D721Med (cell line): ENCODE data around the gene PSMD13.

ENCODE experiments used
- DNase-seq: peaks from one replicate; pipeline ENCODE4 v3.0.0; 2011; ENCODE audit warnings: low spot score; ENCODE audit not compliant: insufficient read length
- FAIRE-seq: peaks from 2 replicates; lab custom pipeline; 2011; peaks lifted over from hg19 to GRCh38; lab: Jason Lieb, UNC
- TF ChIP-seq, protein P1 (sequence below): IDR thresholded peaks from 2 replicates; pipeline ENCODE4 v1.5.1; 2012; ENCODE audit warnings: mild to moderate bottlenecking, control low read depth; ENCODE audit not compliant: insufficient read depth; ENCODE audit errors: missing control alignments

Gene PSMD13

DNA sequence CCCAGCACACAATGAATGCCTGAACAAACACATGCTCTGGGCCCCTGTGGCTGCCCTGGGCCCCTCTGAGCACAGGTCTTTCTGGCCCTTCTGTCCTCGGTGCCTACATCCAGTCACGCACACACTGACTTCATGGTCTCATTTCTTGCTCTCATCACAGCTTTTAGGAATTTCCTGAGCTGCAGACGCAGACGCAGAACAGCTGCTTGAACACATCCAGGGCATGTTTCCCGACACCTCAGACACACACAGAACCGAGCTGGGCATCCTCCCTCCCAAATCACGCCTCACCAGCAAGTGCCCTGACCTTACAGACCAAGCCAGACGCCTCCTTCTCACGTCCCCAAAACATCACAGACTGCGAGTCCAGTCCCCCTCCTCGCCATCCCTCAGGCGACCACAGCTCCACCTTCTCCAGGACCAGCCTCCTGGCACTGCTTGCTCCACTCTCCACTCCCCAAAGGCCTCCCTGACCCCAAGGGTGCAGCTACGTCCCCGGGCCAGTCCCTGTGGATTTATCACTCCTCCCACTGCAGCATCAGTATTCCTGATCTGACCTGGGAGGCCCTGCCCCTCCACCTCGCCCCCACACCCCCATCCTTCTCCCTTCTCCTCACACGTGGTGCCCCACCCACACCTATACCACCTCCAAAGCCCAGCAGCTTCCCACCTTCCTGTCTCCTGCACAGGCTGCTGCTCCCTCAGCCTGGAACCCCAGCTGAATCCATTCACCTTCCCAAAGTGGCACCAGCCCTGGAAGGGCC is 13.6 kb upstream of the PSMD13 start:
- DNase-seq: no peak
- no peak for FAIRE-seq
- TF ChIP-seq, protein P1, sequence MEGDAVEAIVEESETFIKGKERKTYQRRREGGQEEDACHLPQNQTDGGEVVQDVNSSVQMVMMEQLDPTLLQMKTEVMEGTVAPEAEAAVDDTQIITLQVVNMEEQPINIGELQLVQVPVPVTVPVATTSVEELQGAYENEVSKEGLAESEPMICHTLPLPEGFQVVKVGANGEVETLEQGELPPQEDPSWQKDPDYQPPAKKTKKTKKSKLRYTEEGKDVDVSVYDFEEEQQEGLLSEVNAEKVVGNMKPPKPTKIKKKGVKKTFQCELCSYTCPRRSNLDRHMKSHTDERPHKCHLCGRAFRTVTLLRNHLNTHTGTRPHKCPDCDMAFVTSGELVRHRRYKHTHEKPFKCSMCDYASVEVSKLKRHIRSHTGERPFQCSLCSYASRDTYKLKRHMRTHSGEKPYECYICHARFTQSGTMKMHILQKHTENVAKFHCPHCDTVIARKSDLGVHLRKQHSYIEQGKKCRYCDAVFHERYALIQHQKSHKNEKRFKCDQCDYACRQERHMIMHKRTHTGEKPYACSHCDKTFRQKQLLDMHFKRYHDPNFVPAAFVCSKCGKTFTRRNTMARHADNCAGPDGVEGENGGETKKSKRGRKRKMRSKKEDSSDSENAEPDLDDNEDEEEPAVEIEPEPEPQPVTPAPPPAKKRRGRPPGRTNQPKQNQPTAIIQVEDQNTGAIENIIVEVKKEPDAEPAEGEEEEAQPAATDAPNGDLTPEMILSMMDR: no peak

DNA sequence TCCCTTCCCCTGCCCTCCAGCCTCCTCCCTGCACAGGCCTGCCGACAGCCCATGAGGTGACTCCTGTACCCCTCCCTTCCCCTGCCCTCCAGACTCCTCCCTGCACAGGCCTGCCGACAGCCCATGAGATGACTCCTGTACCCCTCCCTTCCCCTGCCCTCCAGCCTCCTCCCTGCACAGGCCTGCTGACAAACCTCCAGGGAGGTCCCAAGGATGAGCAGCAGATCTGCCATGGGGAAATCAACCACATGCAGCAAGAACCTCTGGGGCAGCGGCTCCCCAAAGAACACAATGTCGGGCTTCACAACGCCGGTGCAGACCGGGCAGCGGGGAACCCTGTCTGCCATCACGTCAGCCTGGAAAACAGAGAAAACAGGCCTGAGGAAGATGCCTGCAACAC is 12.9 kb upstream of the PSMD13 start:
- TF ChIP-seq, protein P1: no peak
- FAIRE-seq: no peak
- no peak for DNase-seq

DNA sequence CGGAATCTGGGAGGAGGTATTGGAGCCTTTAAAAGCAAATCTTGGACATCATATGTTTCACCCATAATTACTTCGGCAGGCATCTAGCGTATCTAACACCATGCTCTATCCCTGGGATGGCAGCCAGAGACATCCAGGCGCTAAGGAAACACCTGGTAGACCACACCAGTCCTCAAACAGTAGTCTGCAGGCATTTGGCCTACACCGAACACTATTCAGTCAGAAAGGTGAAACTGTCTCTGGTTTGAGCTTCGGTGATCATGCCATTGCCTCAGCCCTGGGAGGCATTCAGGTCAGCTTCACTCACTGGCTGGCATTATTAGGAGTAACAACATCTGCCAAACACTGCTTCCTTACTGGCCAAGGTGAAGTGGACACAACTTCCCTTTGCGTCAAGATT is 12.4 kb upstream of the PSMD13 start:
- no peak for DNase-seq
- TF ChIP-seq, protein P1: no peak
- no peak for FAIRE-seq

DNA sequence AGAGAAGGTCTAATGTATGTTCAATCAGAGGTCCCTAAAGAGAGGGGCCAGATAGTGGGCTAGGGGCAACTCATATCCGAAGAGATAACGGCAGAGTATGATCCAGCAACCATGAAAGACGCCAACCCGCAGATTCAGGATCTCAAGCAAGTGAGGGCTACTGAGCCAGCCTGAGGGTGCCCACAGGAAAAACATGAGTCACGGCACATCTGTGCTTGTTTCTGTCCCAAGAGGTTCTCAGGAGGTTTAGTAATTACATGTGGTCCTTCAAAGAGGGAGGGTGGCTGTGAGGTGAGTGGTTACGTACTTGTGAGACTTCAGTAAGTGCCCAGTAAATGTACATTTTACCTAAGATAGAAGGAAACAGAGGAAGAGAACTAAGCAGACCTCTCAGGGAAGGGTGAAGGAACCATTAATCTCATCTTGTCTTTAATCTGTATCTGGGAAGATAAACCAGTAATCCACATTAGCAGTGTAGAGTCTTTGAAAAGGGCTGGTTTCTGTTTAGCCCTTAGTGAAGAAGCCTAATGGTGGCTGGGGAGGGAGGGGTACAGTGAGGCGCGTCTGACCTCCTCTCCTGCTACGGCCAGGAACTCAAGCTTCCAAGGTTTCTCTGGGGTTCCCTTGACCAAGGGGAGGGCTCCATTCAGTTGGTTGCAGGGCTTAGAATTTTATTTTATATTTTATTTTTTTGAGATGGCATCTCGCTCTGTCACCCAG is 10.9 kb upstream of the PSMD13 start:
- FAIRE-seq (no peak), DNase-seq (no peak)
- TF ChIP-seq, protein P1: no peak

DNA sequence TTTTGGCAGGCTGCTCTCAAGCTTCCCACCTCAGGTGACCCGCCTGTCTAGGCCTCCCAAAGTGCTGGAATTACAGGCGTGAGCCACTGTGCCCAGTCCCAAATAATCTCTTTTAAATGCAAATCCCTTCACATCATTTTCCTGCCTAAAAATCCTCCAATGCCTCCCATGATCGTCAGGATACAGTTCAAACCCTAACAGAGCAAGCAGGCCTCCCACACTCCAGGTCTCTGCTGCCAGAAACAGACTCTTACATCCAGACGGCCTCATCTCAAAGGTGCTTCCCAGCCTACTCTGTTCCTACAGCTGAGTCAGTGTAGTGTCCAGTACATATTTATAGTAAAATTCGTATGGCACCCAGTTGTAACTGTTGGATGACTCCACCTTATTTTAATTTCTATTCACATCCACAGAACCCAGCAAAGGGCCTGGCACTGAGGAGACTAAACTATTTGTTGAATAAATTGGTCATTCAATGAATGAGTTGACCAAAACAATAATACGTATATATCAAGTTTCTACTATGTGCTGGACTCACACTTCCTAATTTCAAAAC is 8.9 kb upstream of the PSMD13 start:
- FAIRE-seq (no peak), DNase-seq (no peak)
- TF ChIP-seq, protein P1: no peak

DNA sequence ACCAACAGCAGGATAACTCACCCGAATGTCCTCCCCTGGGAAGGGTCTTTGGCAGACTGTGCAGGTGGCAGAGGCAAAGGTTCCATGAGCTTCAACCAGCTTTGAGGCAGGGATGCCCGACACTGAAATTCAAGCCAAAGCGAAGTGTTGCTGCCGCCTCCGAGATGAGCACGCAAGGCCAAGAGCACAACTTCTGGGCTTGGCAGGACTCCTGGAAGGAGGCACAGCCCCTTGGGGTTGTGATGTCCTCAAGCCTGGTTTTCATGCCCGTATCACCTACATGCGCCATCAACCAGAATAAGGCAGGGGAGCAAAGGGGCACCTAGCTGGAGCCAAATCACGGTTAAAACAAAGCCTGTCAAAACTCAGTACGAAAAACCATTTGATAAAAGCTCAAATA is 6.3 kb upstream of the PSMD13 start:
- DNase-seq (no peak), FAIRE-seq (no peak)
- TF ChIP-seq, protein P1: no peak
